ENCODE data around the gene APOL3.

DNA sequence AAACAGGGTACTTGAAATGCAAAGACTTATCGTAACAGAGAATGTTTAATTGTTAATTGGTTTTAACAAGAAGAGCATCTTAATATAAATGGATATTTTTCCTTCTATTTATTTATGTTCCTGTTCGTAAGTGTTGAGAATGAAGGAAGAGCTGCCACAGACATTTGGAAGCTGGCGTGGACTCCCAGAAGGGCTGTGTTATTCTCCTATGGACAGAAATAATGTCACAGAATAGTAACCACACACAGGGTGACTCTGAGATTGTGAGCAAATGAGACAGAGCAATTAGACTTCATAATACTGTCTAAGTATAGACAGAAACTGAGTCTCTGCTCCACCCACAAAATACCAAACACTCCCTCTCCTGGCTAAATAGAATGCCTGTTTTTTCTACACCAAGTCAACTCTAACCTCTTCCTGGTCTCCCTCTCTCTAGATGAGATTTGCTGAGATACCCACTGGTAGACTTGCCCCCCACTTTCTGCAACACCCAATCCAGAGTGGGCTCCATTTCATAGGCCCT, 6.1 kb downstream of the APOL3 start:
- TF ChIP-seq, protein P1, sequence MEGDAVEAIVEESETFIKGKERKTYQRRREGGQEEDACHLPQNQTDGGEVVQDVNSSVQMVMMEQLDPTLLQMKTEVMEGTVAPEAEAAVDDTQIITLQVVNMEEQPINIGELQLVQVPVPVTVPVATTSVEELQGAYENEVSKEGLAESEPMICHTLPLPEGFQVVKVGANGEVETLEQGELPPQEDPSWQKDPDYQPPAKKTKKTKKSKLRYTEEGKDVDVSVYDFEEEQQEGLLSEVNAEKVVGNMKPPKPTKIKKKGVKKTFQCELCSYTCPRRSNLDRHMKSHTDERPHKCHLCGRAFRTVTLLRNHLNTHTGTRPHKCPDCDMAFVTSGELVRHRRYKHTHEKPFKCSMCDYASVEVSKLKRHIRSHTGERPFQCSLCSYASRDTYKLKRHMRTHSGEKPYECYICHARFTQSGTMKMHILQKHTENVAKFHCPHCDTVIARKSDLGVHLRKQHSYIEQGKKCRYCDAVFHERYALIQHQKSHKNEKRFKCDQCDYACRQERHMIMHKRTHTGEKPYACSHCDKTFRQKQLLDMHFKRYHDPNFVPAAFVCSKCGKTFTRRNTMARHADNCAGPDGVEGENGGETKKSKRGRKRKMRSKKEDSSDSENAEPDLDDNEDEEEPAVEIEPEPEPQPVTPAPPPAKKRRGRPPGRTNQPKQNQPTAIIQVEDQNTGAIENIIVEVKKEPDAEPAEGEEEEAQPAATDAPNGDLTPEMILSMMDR (IDR thresholded peaks at IDR 0.05) = no peak
- no peak for TF ChIP-seq POLR2A (IDR thresholded peaks at IDR 0.05)
